Fibroblast of pulmonary artery (primary cell): ENCODE data around the gene MTCL1.
A peak's percentile ranks its signal among the peaks of the same experiment; 100 is the strongest.

Source experiments
- DNase-seq: peaks from one replicate; pipeline ENCODE4 v3.0.0-alpha.2; 2010; ENCODE audit warnings: low read depth
- H3K4me3 ChIP-seq: replicated peaks from 2 replicates; pipeline ENCODE4 v1.5.1; 2011; ENCODE audit warnings: low read depth, mild to moderate bottlenecking, control low read depth, low read length, moderate library complexity
- TF ChIP-seq, protein P1 (sequence below): IDR thresholded peaks from 2 replicates; pipeline ENCODE4 v1.5.1; 2011; ENCODE audit warnings: mild to moderate bottlenecking, control low read depth, low read length, inconsistent platforms; ENCODE audit errors: missing control alignments

MTCL1 gene

DNA sequence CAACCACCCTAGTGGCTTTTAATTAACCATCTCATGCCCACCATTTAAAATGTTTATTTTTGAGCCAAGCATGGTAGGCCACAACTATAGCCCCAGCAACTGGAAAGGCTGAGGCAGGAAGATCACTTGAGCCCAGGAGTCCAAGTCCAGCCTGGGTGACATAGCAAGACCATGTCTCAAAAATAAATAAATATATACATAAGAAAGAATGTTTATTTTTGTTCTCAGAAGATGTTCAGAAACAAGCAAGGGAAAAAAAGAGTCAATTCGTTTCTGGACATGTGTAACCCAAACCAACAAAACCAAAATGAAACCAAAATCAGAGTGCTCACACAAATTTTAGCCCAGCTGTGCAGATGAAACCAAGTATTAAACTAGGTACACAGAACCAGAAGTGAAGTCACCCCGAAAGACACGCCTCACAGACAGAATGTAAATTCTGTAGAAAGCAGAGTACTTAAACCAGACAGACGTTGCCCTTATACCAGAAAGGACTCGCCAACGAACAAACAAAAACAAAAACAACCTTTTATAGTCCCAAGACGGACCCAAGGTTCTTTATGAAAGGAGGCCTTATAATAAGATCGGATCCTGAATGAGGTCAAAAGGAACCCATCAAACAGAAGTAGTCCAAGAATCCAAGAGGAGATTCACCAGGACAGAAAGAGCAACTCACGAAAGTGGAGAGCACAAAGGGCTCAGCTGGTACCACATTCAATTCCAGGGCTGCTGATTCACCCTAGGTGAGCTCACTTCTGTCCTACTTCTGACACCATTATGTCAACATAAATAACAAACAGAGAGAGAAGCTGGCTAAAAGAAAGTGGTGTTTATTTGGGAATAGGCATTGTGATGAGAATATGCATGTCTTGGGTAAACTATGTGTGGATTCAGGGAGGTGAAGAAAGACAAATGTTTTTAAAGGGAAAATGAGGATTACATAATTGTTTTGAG is 31.8 kb upstream of the MTCL1 start:
- H3K4me3 ChIP-seq, result no peak overlapping the region
- TF ChIP-seq, protein P1, sequence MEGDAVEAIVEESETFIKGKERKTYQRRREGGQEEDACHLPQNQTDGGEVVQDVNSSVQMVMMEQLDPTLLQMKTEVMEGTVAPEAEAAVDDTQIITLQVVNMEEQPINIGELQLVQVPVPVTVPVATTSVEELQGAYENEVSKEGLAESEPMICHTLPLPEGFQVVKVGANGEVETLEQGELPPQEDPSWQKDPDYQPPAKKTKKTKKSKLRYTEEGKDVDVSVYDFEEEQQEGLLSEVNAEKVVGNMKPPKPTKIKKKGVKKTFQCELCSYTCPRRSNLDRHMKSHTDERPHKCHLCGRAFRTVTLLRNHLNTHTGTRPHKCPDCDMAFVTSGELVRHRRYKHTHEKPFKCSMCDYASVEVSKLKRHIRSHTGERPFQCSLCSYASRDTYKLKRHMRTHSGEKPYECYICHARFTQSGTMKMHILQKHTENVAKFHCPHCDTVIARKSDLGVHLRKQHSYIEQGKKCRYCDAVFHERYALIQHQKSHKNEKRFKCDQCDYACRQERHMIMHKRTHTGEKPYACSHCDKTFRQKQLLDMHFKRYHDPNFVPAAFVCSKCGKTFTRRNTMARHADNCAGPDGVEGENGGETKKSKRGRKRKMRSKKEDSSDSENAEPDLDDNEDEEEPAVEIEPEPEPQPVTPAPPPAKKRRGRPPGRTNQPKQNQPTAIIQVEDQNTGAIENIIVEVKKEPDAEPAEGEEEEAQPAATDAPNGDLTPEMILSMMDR, result no peak

DNA sequence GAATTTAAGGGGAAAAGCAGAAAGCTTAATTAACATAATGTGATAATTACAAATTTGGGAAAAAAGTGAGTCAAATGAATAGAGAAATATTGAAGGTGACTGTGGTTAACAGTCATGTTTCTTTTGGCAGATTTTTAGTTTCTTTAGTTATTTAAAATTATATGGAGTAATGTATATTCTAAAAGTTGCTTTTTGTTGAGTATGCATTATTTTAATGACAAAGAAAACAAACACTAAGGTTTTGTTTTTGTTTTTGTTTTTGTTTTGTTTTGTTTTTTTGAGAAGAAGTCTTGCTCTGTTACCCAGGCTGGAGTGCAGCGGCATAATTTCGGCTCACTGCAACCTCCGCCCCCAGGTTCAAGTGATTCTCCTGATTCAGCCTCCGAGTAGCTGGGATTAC is 30.3 kb upstream of the MTCL1 start:
- DNase-seq, result no peak
- TF ChIP-seq, protein P1, result no peak

More for the DNA sequence above, 31.8 kb upstream of the MTCL1 start:
- DNase-seq, result no peak

DNA sequence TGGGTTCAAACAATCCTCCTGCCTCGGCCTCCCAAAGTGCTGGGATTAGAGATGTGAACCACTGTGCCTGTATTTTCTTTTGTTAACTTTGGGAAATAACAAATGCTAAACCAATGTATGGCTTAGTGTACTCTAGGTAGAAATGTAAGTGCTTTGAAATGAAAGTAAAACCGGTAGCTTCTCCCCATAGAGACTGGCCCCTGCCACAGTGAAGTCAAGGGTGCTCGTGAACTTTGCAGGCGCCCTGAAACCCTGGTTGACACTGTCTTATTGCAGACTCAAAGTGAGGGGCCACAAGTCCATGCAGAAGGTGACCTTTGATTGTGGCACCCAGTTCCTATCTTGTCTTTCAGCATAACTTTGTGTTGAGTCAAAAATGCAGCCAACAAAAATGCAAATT is 24.2 kb upstream of the MTCL1 start:
- DNase-seq, result no peak
- H3K4me3 ChIP-seq, result no peak overlapping the region
- TF ChIP-seq, protein P1, result no peak

More for the DNA sequence above, 30.3 kb upstream of the MTCL1 start:
- H3K4me3 ChIP-seq, result no peak overlapping the region

DNA sequence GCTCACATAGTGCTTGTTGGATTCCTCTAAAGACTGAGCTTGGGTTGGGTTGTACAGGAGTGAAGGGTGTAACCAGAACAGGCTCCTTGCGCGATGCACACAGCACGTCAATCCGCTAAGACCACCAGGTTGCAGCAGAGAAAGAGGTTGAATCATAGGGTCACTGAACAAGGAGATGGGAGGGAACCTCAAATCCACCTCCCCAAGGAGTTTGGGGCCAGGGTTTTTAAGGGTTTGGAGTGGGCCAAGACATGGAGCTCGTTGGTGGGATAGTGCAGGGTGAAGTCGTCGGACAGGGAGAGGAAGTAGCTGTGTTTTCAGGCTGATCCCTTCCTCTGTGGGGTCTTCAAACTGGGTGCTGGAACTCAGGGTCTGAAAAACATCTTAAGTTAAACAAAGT is 20.8 kb upstream of the MTCL1 start:
- DNase-seq, result no peak
- H3K4me3 ChIP-seq, result no peak overlapping the region
- TF ChIP-seq, protein P1, result no peak

DNA sequence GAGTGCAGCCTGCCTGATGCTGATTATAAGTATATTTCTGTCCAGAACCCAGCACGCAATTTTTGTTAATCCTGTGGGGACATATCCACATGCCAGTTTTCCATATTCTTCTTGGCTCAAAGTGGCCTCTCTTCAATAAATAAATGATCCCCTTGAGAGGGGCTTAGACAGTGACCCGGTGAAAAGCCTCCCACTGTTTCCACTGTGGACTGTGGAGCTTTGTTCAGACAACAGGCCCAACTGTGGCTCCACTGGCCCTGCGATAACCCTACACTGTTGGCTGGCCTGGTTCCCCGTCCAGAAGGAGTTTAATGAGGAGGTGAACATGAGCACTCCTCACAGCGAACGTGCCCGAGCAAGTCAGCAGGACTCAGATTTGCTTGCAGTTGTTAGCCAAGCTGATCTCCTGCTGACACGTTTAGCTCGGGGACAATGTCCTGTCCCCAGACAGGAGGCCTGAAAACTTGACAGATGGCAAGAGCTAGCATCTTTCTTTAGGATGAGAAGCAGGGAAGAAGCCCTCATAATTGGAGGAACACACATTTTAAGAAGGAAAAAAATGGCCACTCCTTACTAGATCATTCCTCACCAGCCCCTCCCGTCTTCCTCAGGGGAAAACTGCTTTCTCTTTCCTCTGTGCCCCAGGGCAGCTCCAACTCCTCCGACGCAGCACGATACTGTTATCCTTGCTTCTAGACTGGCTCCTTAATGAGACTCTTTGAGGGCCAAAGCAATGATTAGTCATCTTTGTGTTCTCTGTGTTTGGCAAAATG is 20.0 kb upstream of the MTCL1 start:
- peak; percentile 47 for DNase-seq
- TF ChIP-seq, protein P1, result no peak
- H3K4me3 ChIP-seq, result no peak overlapping the region

DNA sequence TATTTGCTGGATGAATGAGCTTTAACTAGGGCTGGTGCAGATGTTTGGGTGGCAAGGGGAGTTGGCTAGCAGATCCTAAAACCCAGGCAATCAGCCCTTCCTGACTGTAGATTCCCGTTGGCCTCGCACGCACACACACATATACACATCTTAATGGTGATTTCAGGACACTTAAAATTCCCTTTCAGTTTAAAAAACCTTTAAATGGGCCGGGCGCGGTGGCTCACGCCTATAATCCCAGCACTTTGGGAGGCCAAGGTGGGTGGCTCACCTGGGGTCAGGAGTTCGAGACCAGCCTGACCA is 19.5 kb upstream of the MTCL1 start:
- H3K4me3 ChIP-seq, result no peak overlapping the region
- no peak for DNase-seq
- TF ChIP-seq, protein P1, result no peak
